Gastrocnemius medialis (tissue), 4 donors: ENCODE data around the gene DNAJC11. TPM values are rescaled to one million over a fixed set of nuclear protein-coding genes. Genes with fewer than 3 reads are reported as not detected.

Experiments used
- ATAC-seq, 2 donors: fragments of 150-250 bp; one replicate each; pipeline ENCODE4 v1.9.1; 2016
- DNase-seq, 2 donors: peaks; one replicate each; pipeline ENCODE4 v3.0.0-alpha.2; 2019
- H3K27ac ChIP-seq, 4 donors: fragments of 200-600 bp; sonication (generic); 1 replicate in 1 of 4; 2 replicates in 3 of 4; pipeline ENCODE4 v1.5.1; 2016 to 2018; ENCODE audit warnings: mild to moderate bottlenecking in 2 of 4, moderate library complexity in 1 of 4
- H3K27me3 ChIP-seq, 3 donors: fragments of 200-600 bp; sonication (generic) in 2 of 3; 1 replicate in 1 of 3; 2 replicates in 2 of 3; pipeline versions ENCODE4 v1.5.1 to v1.6.0; 2016 to 2019; ENCODE audit warnings: mild to moderate bottlenecking in 1 of 3, moderate library complexity in 1 of 3
- H3K36me3 ChIP-seq, 2 donors: fragments of 200-600 bp; sonication (generic) in 1 of 2; one replicate each; pipeline ENCODE4 v1.5.1; 2017 to 2018
- H3K4me1 ChIP-seq, 2 donors: fragments of 200-600 bp; sonication (generic) in 1 of 2; one replicate each; pipeline ENCODE4 v1.5.1; 2016 to 2017; ENCODE audit warnings: mild to moderate bottlenecking in 2 of 2
- H3K4me3 ChIP-seq, 4 donors: fragments of 200-600 bp; sonication (generic) in 3 of 4; 1 replicate in 1 of 4; 2 replicates in 3 of 4; pipeline ENCODE4 v1.5.1; 2016 to 2019; ENCODE audit warnings: mild to moderate bottlenecking in 2 of 4
- H3K9me3 ChIP-seq, 3 donors: fragments of 200-600 bp; sonication (generic) in 2 of 3; 1 replicate in 1 of 3; 2 replicates in 2 of 3; pipeline ENCODE4 v1.5.1; 2016 to 2019
- POLR2A ChIP-seq, 2 donors: fragments of 450-650 bp; IDR thresholded peaks; one replicate each; pipeline ENCODE4 v1.6.1; 2017; ENCODE audit warnings: antibody characterized with exemption in 2 of 2, mild to moderate bottlenecking in 2 of 2, moderate library complexity in 2 of 2
- in situ Hi-C, 4 donors: fragments of 200-750 bp; cut with MboI; loops; one replicate each; pipeline versions ENCODE4 v1.15.0 to v1.8.0; 2017; ENCODE audit warnings: low sequenced_read_pairs in 4 of 4
- intact Hi-C: fragments of 100-400 bp; cut with DNase I; formaldehyde crosslinking; loops from one replicate; pipeline ENCODE4 v1.15.1; 2023; ENCODE audit warnings: low total_unique reads
- total RNA-seq, 4 donors: library from RNA; depleted of rRNA; stranded (reverse); fragments of >200 nt; gene quantifications; one replicate each; pipeline versions ENCODE4 v1.1.0 to v1.2.3, GENCODE V29; 2016
- TF ChIP-seq, protein P1 (sequence below), 5 experiments: fragments of 450-650 bp in 3 of 5; fragments of 200-600 bp in 2 of 5; sonication (generic) in 2 of 5; IDR thresholded peaks in 4 of 5; conservative IDR thresholded peaks in 1 of 5; 1 replicate in 4 of 5; 2 replicates in 1 of 5; pipeline ENCODE4 v1.5.1; 2016 to 2019; ENCODE audit warnings: antibody characterized with exemption in 5 of 5, mild to moderate bottlenecking in 3 of 5, moderate library complexity in 3 of 5

Gene DNAJC11
- total RNA-seq, 4 donors from 2014 or later: 23.3 to 40.7 (median 30.8) TPM

DNA sequence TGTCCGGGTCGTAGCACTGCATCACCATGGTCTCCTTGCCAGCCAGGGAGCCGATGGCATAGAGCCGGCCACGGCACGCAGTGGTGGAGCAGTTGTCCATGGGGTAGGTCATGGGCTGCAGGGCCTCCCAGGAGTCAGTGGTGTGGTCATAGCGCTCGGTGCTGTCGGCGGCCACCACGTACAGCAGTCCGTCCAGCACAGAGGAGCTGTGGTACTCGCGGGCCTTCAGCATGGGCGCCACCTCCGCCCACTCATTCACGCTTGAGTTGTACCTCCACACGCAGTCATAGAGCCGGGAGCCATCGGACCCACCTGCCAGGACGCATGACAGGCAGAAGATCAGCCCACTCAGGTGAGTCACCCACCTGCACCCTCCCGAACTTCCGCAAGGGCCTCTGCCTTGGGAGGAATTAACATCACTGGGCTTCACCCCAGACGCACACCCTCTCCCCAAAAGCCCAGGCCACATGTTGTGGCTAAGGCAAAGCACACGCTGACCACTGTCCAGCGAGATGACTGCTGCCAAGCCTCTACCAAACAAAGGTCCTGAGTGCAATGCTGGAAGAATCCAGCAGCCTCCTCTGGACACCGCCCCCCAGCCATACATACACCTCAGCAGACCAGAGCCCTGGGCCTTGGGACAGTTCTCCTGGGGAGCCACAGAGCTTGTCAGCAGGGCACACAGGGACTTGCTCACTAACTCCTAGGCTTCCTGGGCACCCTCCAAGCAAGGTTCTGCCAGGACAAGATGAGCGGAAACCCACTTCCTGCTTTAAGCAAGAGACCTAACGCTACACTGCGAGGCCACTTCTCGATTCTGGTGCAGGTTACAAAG is 102.3 kb downstream of the DNAJC11 start:
- Histone ChIP-seq H3K9me3 (no peaks in the 10 kb centered on the region), H3K4me3 (peak overlapping the region; percentile 74 to 92 (median 90)), H3K4me1 (peaks cover 60 to 63% of the 10 kb centered on the region in 2 donors), H3K27me3 (no peaks in the 10 kb centered on the region), H3K27ac (peak overlapping the region; percentile 98 to 100 (median 100)), H3K36me3 (peaks cover 0 to 35% of the 10 kb centered on the region in 2 donors)
- intact Hi-C loops (no loop called here), in situ Hi-C loops (no loop called here)
- ATAC-seq (peak in 1 of 2 donors; percentile 2), DNase-seq (peak; percentile 73 to 76)
- peak; percentile 52 to 57 for TF ChIP-seq POLR2A (IDR thresholded peaks at IDR 0.05)
- TF ChIP-seq, protein P1, sequence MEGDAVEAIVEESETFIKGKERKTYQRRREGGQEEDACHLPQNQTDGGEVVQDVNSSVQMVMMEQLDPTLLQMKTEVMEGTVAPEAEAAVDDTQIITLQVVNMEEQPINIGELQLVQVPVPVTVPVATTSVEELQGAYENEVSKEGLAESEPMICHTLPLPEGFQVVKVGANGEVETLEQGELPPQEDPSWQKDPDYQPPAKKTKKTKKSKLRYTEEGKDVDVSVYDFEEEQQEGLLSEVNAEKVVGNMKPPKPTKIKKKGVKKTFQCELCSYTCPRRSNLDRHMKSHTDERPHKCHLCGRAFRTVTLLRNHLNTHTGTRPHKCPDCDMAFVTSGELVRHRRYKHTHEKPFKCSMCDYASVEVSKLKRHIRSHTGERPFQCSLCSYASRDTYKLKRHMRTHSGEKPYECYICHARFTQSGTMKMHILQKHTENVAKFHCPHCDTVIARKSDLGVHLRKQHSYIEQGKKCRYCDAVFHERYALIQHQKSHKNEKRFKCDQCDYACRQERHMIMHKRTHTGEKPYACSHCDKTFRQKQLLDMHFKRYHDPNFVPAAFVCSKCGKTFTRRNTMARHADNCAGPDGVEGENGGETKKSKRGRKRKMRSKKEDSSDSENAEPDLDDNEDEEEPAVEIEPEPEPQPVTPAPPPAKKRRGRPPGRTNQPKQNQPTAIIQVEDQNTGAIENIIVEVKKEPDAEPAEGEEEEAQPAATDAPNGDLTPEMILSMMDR (IDR thresholded peaks at IDR 0.05 in 4 of 5, conservative IDR thresholded peaks at IDR 0.05 in 1 of 5): peak in 3 of 5 experiments; percentile 23 to 36 (median 26)

DNA sequence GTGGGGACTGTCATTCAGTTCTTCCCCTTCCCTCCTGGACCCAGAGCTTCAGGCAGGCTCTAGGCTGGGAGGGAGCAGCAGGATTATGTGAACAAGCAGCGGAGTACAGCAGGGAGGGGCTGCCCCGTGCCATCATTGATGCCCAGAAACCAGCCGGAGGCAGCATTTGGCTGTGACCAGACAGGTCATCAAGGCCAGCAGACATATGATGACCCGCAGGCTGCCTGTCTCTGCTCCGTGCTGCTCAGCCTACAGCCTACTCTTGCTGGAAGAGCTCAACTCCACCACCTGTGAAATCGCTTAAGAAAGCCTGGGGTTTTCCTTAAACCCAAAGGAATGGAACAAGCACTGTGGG is 103.9 kb downstream of the DNAJC11 start:
- H3K27ac ChIP-seq: peak overlapping the region; percentile 98 to 100 (median 100)
- H3K36me3 ChIP-seq: peaks cover 0 to 51% of the 10 kb centered on the region in 2 donors
- DNase-seq (peak in 1 of 2 donors; percentile 75), ATAC-seq (no peak)
- peak overlapping the region; percentile 27 to 91 (median 82) for H3K4me3 ChIP-seq
- no peaks in the 10 kb centered on the region for H3K27me3 ChIP-seq
- TF ChIP-seq, protein P1 (IDR thresholded peaks at IDR 0.05 in 4 of 5, conservative IDR thresholded peaks at IDR 0.05 in 1 of 5): no peak
- TF ChIP-seq POLR2A (IDR thresholded peaks at IDR 0.05): peak in 1 of 2 donors; percentile 2
- H3K4me1 ChIP-seq: peaks cover 68 to 72% of the 10 kb centered on the region in 2 donors
- in situ Hi-C loops: no loop called here
- intact Hi-C loops: no loop called here
- no peaks in the 10 kb centered on the region for H3K9me3 ChIP-seq

DNA sequence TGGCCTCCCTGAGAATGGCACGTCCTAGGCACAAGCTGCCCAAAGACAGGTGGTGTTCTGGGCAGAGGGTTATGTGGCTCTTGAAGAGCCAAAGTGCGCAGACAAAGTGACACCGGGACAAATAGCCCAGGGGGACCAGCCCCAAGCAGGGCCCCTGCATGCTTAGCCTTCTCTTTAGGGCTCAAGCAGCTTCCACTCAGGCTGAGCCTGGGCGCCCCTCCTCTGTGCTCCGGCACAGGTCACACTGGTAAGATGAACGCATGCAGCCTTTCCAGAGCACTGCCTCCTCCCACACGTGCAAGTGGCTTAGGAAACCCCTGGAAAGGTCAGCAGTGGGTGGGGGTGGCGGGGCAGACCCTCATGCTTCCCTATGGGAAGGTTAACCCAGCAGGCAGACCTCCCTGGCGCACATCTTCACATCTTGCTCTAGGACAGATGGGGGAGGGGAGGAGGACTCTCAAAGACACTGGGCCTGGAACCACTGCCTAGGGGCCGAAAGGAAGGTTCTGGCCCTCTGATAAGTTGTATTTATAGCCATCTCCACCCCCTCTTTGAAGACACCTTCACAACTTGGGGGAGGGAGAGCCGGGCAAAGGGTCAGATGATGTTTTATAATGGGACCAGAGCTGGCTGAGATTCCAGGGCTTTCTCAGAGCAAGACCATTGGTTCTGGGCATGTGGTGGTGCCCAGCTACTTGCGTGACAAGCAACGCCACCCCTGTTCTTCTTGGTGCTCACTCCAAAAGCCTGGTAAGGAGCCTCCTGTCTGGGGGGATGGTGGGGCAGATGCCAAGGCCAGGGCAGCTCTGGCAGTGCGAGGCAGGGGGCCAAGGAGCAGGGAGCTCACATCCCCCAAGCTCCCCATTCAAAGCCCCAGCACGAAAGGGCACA is 104.5 kb downstream of the DNAJC11 start:
- TF ChIP-seq, protein P1 (IDR thresholded peaks at IDR 0.05 in 4 of 5, conservative IDR thresholded peaks at IDR 0.05 in 1 of 5): no peak
- peak; percentile 31 to 37 for TF ChIP-seq POLR2A (IDR thresholded peaks at IDR 0.05)
- peaks cover 74 to 78% of the 10 kb centered on the region in 2 donors for H3K4me1 ChIP-seq
- intact Hi-C loops: no loop called here
- H3K27ac ChIP-seq: peak overlapping the region; percentile 98 to 100 (median 100)
- peaks cover 0 to 54% of the 10 kb centered on the region in 2 donors for H3K36me3 ChIP-seq
- peak overlapping the region; percentile 27 to 90 (median 54) for H3K4me3 ChIP-seq
- in situ Hi-C loops: no loop called here
- H3K9me3 ChIP-seq: no peaks in the 10 kb centered on the region
- peak; percentile 1 to 15 for ATAC-seq
- no peaks in the 10 kb centered on the region for H3K27me3 ChIP-seq
- peak in 1 of 2 donors; percentile 80 for DNase-seq

DNA sequence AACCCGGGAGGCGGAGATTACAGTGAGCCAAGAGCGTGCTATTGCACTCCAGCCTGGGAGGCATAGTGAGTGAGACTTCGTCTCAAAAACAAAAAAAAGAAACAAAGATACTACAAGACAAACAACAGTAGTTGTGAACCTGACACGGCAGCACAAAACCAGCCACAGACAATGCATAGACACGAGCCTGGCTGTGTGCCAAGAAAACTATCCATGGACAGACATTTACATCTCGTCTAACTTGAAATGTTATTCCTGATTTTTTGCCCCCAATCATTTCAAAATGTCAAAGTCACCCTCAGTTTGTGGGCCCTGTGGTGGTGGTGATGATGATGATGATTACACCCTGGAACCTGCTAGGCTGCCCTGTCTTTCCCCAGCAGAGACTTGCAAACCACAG is 105.3 kb downstream of the DNAJC11 start:
- H3K4me1 ChIP-seq: peaks cover 82 to 86% of the 10 kb centered on the region in 2 donors
- no peak for ATAC-seq
- H3K27me3 ChIP-seq: no peaks in the 10 kb centered on the region
- in situ Hi-C loops (no loop called here), intact Hi-C loops (no loop called here)
- H3K9me3 ChIP-seq: no peaks in the 10 kb centered on the region
- H3K4me3 ChIP-seq: peak overlapping the region; percentile 27 to 90 (median 54)
- peak overlapping the region; percentile 98 to 100 (median 100) for H3K27ac ChIP-seq
- DNase-seq: no peak
- H3K36me3 ChIP-seq: peaks cover 0 to 54% of the 10 kb centered on the region in 2 donors
- TF ChIP-seq, protein P1 (IDR thresholded peaks at IDR 0.05 in 4 of 5, conservative IDR thresholded peaks at IDR 0.05 in 1 of 5): no peak
- no peak for TF ChIP-seq POLR2A (IDR thresholded peaks at IDR 0.05)
